Hypothalamus (tissue), 51 donors: ENCODE measurements around the gene BRDT.
A peak's percentile ranks its signal among the peaks of the same experiment; 100 is the strongest.

Experiments
- DNase-seq, 51 donors: peaks; one replicate each; lab custom pipeline; 2025; lab: John Stamatoyannopoulos, UW

The BRDT gene

GRCh38 chr1:91949356-91949699 is at the start of gene BRDT:
TSS of gene BRDT (plus strand) at chr1:91949401. CDS start at chr1:91962755, 13,354 bp downstream.
- DNase-seq, result no peak

DNA sequence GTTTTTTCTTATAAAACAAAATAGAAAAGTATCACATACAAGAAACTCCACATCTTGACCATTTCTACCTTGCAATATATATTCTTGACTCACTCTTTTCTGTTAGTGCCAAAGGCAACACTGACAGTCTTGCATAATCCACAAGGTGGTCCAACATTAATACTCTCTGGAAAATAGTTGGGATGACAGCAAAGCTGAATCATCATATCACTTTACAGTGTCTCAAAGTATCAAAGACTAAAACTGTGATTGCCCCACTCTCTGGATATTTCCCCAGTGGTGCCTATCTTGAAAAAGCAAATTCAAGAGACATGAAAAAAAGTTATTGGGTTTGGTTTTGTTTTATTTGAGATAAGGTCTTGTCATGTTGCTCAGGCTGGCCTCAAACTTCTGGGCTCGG is 48.6 kb upstream of the BRDT start:
- no peak for DNase-seq

- no peak for DNase-seq
These were observed 48.0 kb upstream of the BRDT start for GRCh38 chr1:91901231-91901630.

- no peak for DNase-seq
These were observed 36.9 kb upstream of the BRDT start for GRCh38 chr1:91912266-91912665.

GRCh38 chr1:91913018-91913417 is 36.2 kb upstream of the BRDT start:
- no peak for DNase-seq

GRCh38 chr1:91916046-91916445 is 33.2 kb upstream of the BRDT start:
- no peak for DNase-seq

- no peak for DNase-seq
These were observed 32.3 kb upstream of the BRDT start for GRCh38 chr1:91916811-91917460.

DNA sequence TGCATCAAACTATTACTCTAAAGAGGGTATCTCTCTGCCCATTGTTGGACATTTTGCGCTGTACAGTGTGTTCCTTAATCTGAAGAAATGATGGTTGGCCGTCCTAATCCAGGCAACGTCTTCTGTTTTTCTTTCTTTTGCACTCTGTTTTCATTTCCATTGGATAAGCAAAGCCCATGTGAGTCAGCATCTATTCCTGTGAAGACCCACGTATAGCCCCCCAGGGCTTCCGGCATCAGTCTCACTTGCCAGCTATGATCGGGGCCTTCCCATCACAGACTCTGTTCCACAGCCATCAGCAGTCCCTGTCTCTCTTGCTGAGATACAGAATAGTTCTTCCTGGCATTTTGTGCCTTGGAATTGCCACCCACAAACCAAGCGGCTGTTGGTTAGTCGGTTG is 29.2 kb upstream of the BRDT start:
- DNase-seq, result no peak

GRCh38 chr1:91924146-91924545 is 25.1 kb upstream of the BRDT start:
- DNase-seq, result no peak

DNA sequence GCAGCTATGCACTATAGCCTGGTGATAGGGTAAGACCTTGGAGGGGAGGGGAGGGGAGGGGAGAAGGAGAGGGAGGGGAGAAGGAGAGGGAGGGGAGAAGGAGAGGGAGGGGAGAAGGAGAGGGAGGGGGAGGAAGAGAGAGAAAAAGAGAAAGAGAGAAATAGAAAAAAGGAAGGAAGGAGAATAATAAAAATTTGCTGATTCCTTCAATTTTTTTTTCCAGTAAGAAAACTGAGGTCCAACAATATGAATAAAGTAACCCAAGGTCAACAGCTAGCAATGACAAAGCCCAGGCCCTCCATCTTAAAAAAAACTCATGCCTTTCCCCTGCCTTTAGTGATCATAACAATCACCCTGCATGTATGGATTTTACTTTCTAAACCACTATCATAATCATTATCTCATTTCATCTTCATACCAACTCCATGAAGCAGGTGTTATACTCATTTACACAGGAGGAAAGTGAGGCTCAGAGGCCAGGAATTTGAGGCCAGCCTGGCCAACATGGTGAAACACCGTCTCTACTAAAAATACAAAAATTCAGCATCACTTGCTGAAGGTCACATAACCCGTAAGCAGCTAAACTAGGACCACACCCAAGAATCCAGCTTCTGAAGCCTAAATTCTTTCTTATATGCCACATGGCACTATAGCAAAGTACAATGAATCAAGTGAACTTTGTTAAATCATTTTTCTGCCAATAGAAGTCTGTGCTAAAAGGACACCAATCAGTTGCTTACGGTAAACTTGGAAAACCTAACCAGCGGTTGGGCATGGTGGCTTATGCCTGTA is 23.4 kb upstream of the BRDT start:
- no peak for DNase-seq

GRCh38 chr1:91928026-91928425 is 21.2 kb upstream of the BRDT start:
- no peak for DNase-seq

DNA sequence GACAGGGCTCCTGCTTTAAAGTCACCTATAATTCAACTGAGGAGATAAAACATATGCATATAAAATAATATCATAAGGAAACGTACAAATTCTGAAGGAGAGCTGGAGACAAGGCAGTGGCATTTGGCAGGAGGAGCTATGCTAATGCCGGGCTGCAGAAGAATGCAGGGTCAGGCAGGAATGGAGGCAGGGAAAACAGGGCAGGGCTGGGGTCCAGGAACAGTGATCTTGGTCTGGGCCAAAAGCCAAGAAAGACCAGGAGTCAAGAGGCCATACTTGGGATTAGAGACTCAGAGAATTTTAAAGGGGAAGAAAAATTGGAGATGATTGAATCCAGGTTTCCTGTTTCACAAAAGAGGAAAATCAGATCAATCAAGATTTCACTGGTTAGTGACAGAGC is 20.0 kb upstream of the BRDT start:
- peak in 1 of 51 donors; percentile 9 for DNase-seq

GRCh38 chr1:91937613-91938012 is 11.6 kb upstream of the BRDT start:
- no peak for DNase-seq

DNA sequence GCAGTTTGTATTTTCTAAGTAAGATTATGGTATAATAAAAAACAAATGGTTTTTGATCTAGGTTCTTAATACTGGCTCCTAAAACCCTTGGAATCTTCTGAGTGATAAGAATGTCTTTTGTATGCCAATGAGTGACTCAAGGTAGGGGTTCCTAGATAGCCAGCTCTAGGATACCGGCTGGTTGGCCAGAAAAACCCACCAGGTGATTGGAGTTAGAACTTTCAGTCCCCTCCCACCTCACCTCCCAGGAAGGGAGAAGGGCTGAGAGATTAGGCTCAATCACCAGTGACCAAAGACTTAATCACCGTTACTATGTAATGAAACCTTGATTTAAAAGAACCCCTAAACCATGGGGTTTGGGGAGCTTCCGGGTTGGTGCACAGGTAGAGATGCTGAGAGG is 8.7 kb upstream of the BRDT start:
- DNase-seq, result no peak

DNA sequence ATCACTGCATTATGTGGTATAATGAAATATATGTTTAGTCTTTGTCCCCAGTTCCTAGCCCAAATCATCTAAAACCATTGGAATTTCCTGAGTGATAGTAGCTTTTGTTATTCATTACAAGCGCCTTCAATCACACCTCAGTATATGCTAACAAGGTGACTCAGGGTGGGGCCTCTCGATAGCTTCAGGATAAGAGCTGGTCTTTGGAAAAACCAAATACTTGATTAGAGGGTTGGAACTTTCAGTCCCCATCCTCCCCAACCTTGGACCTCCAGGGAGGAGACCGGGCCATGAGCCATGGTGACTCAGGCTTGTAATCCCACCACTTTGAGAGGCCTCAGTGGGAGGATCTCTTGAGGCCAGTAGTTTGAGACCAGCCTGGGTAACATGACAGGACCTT is 5.1 kb upstream of the BRDT start:
- DNase-seq, result no peak

DNA sequence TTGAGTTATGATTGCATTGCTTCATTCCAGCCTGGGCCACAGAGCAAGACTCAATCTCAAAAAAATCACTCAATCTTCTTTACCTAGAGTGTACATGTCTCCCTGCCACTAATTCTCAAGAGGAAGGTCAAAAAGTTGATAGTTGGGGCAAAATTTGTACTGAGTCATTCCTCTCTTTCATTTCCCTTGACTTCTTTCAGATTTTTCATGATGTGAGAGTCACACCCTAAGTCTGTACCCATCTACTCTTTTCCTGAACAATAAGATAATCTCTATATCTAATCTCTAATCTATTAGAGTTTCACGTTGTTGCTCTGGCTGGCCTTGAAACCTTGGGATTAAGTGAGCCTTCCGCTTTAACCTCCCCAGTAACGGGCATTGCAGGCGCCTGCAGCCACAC is 1.1 kb upstream of the BRDT start:
- no peak for DNase-seq

DNA sequence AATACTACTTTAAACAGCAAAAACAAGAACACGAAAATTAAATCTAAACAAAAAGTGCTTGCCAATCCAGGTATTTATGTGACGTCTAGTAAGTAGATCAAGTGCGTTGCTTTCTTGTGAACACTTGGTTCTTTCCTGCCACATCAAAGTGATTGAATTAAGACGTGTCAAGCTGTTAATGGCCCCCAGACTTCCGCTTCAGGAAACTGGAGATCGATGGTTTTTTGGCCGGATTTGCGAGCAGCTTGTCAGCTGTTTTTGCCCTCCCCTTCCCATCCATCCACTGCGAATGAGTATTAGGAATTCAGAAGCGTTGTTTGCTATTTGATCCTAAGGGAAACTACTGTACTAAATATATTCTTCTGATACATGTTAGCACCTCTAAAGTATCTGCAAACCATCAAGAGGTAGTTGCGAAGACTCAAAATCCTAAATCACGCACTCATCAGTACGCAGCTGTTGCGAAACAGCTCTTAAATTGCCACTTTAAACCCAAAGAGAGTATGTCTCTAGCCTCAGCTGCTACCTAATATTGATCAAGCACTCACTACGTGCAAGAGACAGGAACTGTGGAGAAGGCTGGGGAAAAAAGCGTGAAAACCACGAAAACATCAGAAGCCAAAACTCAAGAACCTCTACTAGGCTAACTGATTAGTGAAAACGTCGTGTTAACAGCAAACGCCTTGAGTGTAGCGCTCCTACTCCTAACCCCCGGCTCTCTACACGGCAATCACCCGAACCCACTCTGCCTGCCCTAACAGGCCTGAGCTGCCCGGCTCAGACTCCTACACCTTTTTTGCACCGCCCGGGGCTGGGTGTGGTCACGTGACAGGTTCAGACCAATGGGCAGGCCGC is 473 bp upstream of the BRDT start:
- DNase-seq, result no peak

DNA sequence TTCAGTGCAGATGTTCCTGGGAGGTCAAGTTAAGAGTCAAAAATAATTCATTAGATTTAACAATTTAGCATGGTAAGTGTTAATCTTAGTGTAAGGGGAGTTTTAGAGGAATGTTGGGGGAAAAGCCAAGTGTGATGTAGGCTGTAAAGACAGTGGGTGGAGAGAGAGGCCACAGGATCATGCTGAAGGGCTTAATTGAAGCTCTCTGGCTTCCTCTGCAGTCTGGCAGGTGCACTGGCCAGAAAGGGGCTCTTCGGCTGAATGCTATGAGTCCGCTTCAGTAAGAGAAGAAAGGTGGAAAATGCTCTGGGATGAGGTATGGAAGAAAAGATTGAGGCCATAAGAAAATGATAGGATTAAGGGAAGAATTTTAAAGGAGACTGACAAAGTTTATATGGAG is 3.0 kb downstream of the BRDT start:
- DNase-seq, result no peak

GRCh38 chr1:91958926-91959325 is 9.7 kb downstream of the BRDT start:
- DNase-seq, result no peak

DNA sequence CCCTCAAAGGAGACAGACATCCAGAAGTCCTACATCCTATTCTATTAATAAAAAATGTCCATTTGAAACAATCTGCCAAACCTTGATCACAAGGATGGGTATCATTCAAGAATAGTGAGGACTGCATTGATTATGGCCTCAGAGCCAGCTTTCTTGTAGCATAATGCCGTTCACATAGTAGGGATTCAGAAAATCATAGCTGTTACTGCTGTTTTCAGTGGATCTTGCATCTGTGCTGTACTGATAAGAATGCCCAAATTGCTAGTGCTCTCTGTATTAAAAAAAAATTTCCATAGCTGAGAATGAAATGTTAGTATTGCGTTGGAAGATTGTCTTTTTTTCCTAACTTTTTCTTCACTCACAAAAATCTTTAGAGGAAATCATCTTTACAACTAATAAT is 19.1 kb downstream of the BRDT start:
- no peak for DNase-seq

- no peak for DNase-seq
These were observed 30.2 kb downstream of the BRDT start for GRCh38 chr1:91979383-91979782.

- DNase-seq, result no peak
These were observed 31.5 kb downstream of the BRDT start for GRCh38 chr1:91980663-91981062.
